Nephron progenitor cell (in vitro differentiated cells): ENCODE results near the gene PML.

Experiments
- DNase-seq: peaks from one replicate; pipeline ENCODE4 v3.0.0; 2021
- H3K27ac Mint-ChIP-seq: 2 replicates; pipeline ENCODE4 v1.8.0; 2021; ENCODE audit warnings: mild to moderate bottlenecking, moderate library complexity, mixed read lengths
- H3K27me3 Mint-ChIP-seq: 2 replicates; pipeline ENCODE4 v1.8.0; 2021; ENCODE audit warnings: mild to moderate bottlenecking, low read depth, mixed read lengths; ENCODE audit not compliant: poor library complexity
- H3K36me3 Mint-ChIP-seq: 2 replicates; pipeline ENCODE4 v1.8.0; 2021; ENCODE audit warnings: low read depth, mixed read lengths
- H3K4me1 Mint-ChIP-seq: 2 replicates; pipeline ENCODE4 v1.8.0; 2021; ENCODE audit warnings: mixed read lengths
- H3K4me3 Mint-ChIP-seq: 2 replicates; pipeline ENCODE4 v1.8.0; 2021; ENCODE audit warnings: mild to moderate bottlenecking, moderate library complexity, mixed read lengths
- H3K9me3 Mint-ChIP-seq: 2 replicates; pipeline ENCODE4 v1.8.0; 2021; ENCODE audit warnings: mild to moderate bottlenecking, moderate library complexity, mixed read lengths
- TF ChIP-seq, protein P1 (sequence below): fragments of 200-600 bp; sonication (generic); IDR thresholded peaks from 2 replicates; pipeline ENCODE4 v1.5.0; 2021; ENCODE audit warnings: antibody characterized with exemption

Gene PML

DNA sequence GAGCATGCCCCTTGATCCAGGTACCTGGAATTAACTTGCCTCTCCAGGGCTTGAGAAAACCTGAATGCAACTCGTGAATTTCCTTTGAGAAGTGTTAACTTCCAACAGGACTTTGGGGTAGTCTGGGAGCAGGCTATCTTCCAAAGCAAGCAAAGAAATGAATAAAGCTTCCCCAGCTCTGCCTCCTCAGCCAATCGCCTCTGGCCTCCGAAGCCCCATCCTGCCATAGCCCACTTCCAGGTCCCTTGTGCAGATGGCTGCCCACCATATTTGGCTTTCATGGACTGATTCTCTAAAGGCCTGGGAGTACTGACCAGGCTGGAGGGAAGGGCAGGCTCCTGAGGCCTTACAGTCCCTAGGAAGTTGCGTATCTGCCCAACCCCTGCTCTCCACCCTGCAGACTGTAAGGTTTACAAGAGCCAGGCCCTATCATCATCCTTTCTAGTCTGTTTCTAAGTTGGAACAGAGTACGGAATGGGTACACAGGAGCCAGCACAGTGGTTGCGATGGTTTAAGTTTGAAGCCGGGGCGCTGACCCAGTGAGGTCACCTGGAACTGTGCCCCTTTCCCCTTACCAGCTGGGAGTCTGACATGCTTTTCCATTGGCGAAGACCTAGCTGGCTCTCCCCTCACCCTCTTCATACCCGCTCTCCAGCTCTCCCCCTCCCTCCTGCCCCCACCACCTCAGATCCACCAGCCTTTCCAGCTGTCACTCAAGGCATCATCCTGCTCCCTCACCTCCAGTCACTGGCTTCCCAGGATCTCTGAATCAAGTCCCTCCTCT lies 1.1 kb upstream of the PML start:
- H3K27me3 Mint-ChIP-seq, result peaks cover 18% of the 10 kb centered on the region
- DNase-seq, result no peak
- H3K27ac Mint-ChIP-seq, result no peak overlapping the region
- H3K4me3 Mint-ChIP-seq, result peak overlapping the region; percentile 97
- no peaks in the 10 kb centered on the region for H3K36me3 Mint-ChIP-seq
- H3K4me1 Mint-ChIP-seq, result peaks cover 53% of the 10 kb centered on the region
- TF ChIP-seq, protein P1, sequence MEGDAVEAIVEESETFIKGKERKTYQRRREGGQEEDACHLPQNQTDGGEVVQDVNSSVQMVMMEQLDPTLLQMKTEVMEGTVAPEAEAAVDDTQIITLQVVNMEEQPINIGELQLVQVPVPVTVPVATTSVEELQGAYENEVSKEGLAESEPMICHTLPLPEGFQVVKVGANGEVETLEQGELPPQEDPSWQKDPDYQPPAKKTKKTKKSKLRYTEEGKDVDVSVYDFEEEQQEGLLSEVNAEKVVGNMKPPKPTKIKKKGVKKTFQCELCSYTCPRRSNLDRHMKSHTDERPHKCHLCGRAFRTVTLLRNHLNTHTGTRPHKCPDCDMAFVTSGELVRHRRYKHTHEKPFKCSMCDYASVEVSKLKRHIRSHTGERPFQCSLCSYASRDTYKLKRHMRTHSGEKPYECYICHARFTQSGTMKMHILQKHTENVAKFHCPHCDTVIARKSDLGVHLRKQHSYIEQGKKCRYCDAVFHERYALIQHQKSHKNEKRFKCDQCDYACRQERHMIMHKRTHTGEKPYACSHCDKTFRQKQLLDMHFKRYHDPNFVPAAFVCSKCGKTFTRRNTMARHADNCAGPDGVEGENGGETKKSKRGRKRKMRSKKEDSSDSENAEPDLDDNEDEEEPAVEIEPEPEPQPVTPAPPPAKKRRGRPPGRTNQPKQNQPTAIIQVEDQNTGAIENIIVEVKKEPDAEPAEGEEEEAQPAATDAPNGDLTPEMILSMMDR, result no peak
- H3K9me3 Mint-ChIP-seq, result no peaks in the 10 kb centered on the region

DNA sequence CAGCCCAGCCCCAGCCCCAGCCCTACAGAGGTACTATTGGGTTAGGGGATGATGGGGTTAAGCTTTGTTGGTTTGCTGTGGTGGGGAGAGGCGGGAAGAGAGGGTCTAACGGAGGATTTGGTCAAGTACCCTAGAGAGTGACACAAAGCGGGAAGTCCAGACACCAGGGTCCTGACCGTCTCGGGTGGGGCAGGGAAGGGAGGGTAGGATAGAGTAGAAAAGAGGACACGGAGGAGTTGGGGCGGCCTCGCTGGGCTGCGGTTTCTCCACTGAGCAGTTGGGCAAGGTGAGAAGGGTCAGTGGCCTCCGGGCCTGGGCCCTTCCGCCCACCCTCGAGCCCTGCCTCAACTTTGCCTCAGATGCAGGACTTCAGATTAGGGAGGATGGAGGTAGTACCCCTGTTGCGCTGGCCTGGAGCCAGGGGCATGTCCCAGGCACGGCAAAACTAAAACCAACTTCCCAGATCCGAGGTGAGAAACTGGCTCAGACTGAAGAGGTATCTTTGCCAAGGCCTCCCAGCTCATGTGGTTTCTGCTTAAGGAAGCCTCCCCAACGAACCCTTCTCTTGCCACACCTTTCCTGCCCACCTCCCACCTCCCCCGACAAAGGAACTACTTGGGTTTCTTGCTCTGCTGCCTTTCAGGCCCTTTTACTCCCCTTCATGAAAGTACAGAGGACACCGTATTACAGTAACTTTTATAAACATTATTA lies 551 bp downstream of the PML start:
- no peaks in the 10 kb centered on the region for H3K9me3 Mint-ChIP-seq
- TF ChIP-seq, protein P1, result no peak
- H3K36me3 Mint-ChIP-seq, result peaks cover 7% of the 10 kb centered on the region
- H3K4me1 Mint-ChIP-seq, result peaks cover 57% of the 10 kb centered on the region
- H3K4me3 Mint-ChIP-seq, result peak overlapping the region; percentile 97
- peaks cover 12% of the 10 kb centered on the region for H3K27me3 Mint-ChIP-seq
- no peak for DNase-seq
- H3K27ac Mint-ChIP-seq, result peak overlapping the region; percentile 93

DNA sequence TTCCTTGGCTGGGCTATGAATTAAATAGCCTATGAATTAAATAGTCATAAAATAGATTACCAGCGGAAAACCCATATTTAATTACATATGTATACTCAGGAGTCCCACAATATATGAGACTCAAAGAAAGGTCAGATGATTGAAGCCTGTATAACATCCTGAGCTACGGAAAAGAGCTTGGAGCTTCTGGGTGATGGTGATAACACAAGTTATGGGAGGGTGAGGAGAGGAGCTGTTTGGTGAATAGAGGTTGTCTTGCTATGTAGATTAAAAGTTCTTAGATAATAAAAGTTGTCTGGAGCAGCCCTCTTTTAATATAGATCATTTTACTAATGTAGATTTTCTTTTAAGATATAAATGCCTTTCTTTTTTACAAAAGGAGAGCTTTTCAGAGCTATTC lies 1.8 kb downstream of the PML start:
- TF ChIP-seq, protein P1, result no peak
- Mint-ChIP-seq H3K4me3 (peak overlapping the region; percentile 97), H3K4me1 (peaks cover 54% of the 10 kb centered on the region), H3K9me3 (no peaks in the 10 kb centered on the region), H3K27ac (no peak overlapping the region), H3K27me3 (peaks cover 5% of the 10 kb centered on the region), H3K36me3 (peaks cover 16% of the 10 kb centered on the region)
- DNase-seq, result no peak

DNA sequence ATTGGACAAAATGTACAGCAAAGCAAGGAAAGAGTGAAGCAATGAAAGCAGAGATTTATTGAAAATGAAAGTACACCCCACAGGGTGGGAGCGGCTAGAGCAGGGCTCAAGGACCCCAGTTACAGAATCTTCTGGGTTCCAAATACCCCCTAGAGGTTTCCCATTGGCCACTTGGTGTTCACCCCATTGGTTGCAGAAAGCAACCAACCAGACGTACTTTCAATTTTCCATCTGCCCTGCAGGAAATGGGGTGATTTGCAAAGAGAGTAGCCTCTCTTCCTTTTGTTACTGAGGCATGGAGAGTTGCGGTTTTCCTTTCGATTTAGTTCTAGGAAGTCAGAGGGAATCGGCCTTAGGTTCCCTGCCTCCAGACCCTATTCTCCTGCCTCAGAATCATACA lies 2.4 kb downstream of the PML start:
- H3K36me3 Mint-ChIP-seq, result peaks cover 20% of the 10 kb centered on the region
- H3K9me3 Mint-ChIP-seq, result no peaks in the 10 kb centered on the region
- peaks cover 4% of the 10 kb centered on the region for H3K27me3 Mint-ChIP-seq
- DNase-seq, result no peak
- TF ChIP-seq, protein P1, result no peak
- peaks cover 52% of the 10 kb centered on the region for H3K4me1 Mint-ChIP-seq
- H3K4me3 Mint-ChIP-seq, result peak overlapping the region; percentile 27
- no peak overlapping the region for H3K27ac Mint-ChIP-seq

DNA sequence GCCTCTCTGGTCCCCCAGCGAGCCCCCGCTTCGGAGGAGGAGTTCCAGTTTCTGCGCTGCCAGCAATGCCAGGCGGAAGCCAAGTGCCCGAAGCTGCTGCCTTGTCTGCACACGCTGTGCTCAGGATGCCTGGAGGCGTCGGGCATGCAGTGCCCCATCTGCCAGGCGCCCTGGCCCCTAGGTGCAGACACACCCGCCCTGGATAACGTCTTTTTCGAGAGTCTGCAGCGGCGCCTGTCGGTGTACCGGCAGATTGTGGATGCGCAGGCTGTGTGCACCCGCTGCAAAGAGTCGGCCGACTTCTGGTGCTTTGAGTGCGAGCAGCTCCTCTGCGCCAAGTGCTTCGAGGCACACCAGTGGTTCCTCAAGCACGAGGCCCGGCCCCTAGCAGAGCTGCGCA lies 3.5 kb downstream of the PML start:
- H3K36me3 Mint-ChIP-seq, result peaks cover 27% of the 10 kb centered on the region
- TF ChIP-seq, protein P1, result no peak
- H3K27ac Mint-ChIP-seq, result no peak overlapping the region
- no peak for DNase-seq
- H3K4me3 Mint-ChIP-seq, result no peak overlapping the region
- peaks cover 4% of the 10 kb centered on the region for H3K27me3 Mint-ChIP-seq
- peaks cover 45% of the 10 kb centered on the region for H3K4me1 Mint-ChIP-seq
- H3K9me3 Mint-ChIP-seq, result no peaks in the 10 kb centered on the region
